Bronchial epithelial cell (primary cell): ENCODE data around the gene PRKCE. TPM values are rescaled to one million over a fixed set of nuclear protein-coding genes. Genes with fewer than 3 reads are reported as not detected.

Source experiments
- DNase-seq: peaks from one replicate; pipeline ENCODE4 v3.0.0-alpha.2; 2010; ENCODE audit warnings: low read depth
- FAIRE-seq: peaks from 2 replicates; lab custom pipeline; 2011; peaks lifted over from hg19 to GRCh38; lab: Jason Lieb, UNC
- H3K27me3 ChIP-seq: 2 replicates; pipeline ENCODE4 v1.5.1; 2011; ENCODE audit warnings: low read length; ENCODE audit not compliant: control insufficient read depth, insufficient read depth
- H3K36me3 ChIP-seq: 2 replicates; pipeline ENCODE4 v1.5.1; 2011; ENCODE audit warnings: low read length; ENCODE audit not compliant: control insufficient read depth, insufficient read depth
- H3K4me3 ChIP-seq: 2 replicates; pipeline ENCODE4 v1.5.1; 2011; ENCODE audit warnings: mild to moderate bottlenecking, low read depth, low read length, control low read depth
- total RNA-seq: library from RNA; depleted of rRNA; stranded (reverse); fragments of >200 nt; gene quantifications from 2 replicates; pipeline ENCODE4 v1.2.1, GENCODE V29; 2014
- TF ChIP-seq, protein P1 (sequence below): IDR thresholded peaks from 2 replicates; pipeline ENCODE4 v1.5.1; 2011; ENCODE audit warnings: mild to moderate bottlenecking, moderate library complexity, low read length, control low read depth, inconsistent platforms; ENCODE audit not compliant: insufficient read depth, severe bottlenecking

Gene PRKCE
- total RNA-seq, 1 donor from 2014 or later, result 6.3 TPM

GRCh38 chr2:45980161-45980865, 328.8 kb downstream of the PRKCE start:
- TF ChIP-seq, protein P1, sequence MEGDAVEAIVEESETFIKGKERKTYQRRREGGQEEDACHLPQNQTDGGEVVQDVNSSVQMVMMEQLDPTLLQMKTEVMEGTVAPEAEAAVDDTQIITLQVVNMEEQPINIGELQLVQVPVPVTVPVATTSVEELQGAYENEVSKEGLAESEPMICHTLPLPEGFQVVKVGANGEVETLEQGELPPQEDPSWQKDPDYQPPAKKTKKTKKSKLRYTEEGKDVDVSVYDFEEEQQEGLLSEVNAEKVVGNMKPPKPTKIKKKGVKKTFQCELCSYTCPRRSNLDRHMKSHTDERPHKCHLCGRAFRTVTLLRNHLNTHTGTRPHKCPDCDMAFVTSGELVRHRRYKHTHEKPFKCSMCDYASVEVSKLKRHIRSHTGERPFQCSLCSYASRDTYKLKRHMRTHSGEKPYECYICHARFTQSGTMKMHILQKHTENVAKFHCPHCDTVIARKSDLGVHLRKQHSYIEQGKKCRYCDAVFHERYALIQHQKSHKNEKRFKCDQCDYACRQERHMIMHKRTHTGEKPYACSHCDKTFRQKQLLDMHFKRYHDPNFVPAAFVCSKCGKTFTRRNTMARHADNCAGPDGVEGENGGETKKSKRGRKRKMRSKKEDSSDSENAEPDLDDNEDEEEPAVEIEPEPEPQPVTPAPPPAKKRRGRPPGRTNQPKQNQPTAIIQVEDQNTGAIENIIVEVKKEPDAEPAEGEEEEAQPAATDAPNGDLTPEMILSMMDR, result no peak
- Histone ChIP-seq H3K36me3 (no peaks in the 10 kb centered on the region), H3K4me3 (no peak overlapping the region), H3K27me3 (no peaks in the 10 kb centered on the region)
- DNase-seq (peak; percentile 42), FAIRE-seq (no peak)

- no peak for DNase-seq
- no peaks in the 10 kb centered on the region for H3K36me3 ChIP-seq
- H3K4me3 ChIP-seq, result no peak overlapping the region
- FAIRE-seq, result no peak
- TF ChIP-seq, protein P1, result no peak
- no peaks in the 10 kb centered on the region for H3K27me3 ChIP-seq
Observed at GRCh38 chr2:45981384-45981930, 330.0 kb downstream of the PRKCE start.

DNA sequence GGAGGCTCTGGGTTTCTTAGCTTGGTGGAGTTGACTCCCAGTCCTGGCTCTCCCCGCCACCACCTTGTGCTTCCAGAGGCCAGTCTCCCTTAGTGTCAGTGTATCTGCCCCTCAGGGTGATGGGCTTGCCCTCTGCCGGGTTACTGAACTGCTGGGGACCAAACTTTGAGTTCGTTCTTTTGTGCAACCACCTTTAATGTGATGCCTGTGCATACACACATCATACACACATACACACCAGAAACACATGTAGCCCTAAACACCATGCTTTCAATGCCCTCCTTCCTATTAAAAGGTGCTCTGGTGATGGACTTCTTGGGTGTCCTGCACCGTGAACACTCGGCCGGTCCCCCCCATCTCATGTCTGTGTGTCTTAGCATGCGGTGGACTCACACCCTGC, 330.6 kb downstream of the PRKCE start:
- no peak for FAIRE-seq
- no peak for DNase-seq
- Histone ChIP-seq H3K4me3 (no peak overlapping the region), H3K36me3 (no peaks in the 10 kb centered on the region), H3K27me3 (no peaks in the 10 kb centered on the region)
- TF ChIP-seq, protein P1, result no peak

- no peaks in the 10 kb centered on the region for H3K36me3 ChIP-seq
- FAIRE-seq (no peak), DNase-seq (no peak)
- TF ChIP-seq, protein P1, result no peak
- no peak overlapping the region for H3K4me3 ChIP-seq
- no peaks in the 10 kb centered on the region for H3K27me3 ChIP-seq
Observed at GRCh38 chr2:45983213-45983612, 331.7 kb downstream of the PRKCE start.

DNA sequence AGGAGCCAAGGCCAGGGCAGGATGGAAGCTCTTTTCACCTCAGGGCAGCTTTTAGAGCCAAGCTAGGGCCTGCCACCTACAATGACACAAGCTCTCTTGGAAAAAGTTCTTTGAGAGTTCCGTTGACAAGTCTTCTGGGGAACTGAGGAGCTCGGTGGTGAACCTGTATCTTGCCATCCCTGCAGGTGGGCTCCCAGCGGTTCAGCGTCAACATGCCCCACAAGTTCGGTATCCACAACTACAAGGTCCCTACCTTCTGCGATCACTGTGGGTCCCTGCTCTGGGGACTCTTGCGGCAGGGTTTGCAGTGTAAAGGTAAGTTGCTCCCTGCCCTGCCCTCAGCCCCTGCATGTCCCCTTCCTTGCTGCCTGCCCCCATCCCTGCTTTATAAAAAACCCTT, 332.9 kb downstream of the PRKCE start:
- no peak for FAIRE-seq
- Histone ChIP-seq H3K36me3 (peaks cover 1% of the 10 kb centered on the region), H3K27me3 (no peaks in the 10 kb centered on the region), H3K4me3 (no peak overlapping the region)
- TF ChIP-seq, protein P1, result no peak
- DNase-seq, result no peak

- Histone ChIP-seq H3K36me3 (peaks cover 1% of the 10 kb centered on the region), H3K27me3 (no peaks in the 10 kb centered on the region), H3K4me3 (no peak overlapping the region)
- TF ChIP-seq, protein P1, result no peak
- FAIRE-seq (no peak), DNase-seq (no peak)
Observed at GRCh38 chr2:45984896-45985473, 333.5 kb downstream of the PRKCE start.
